Breast epithelium (tissue), 3 donors: ENCODE data around the gene PIK3R1.

Source experiments
- CTCF ChIP-seq, 3 donors: fragments of 450-650 bp; IDR thresholded peaks; one replicate each; pipeline ENCODE4 v1.5.1; 2016 to 2017; ENCODE audit warnings: antibody characterized with exemption in 3 of 3, mild to moderate bottlenecking in 3 of 3, moderate library complexity in 3 of 3
- POLR2A ChIP-seq: fragments of 450-650 bp; IDR thresholded peaks from one replicate; pipeline ENCODE4 v1.6.1; 2016; ENCODE audit warnings: antibody characterized with exemption, mild to moderate bottlenecking, moderate library complexity
- POLR2AphosphoS5 ChIP-seq, 3 donors: sonication (generic); formaldehyde crosslinking; IDR thresholded peaks; one replicate each; pipeline ENCODE4 v1.6.1; 2017; ENCODE audit warnings: antibody characterized with exemption in 3 of 3

- no peak for TF ChIP-seq CTCF (IDR thresholded peaks at IDR 0.05)
- TF ChIP-seq POLR2AphosphoS5 (IDR thresholded peaks at IDR 0.05), result no peak
- no peak for TF ChIP-seq POLR2A
These were observed 24.6 kb downstream of the PIK3R1 start for GRCh38 chr5:68240202-68240601.
